ENCODE measurements around the gene CDC25C. TPM values are rescaled to one million over a fixed set of nuclear protein-coding genes. Genes with fewer than 3 reads are reported as not detected.

Gene CDC25C
- total and polyA plus RNA-seq, 4 donors = 0.49 to 6.9 (median 0.59) TPM; not detected in 1

GRCh38 chr5:138273834-138274188 is 57.8 kb downstream of the CDC25C start (continued):
- no peak for TF ChIP-seq HNF4A (conservative IDR thresholded peaks at IDR 0.05)
- no peak for TF ChIP-seq RXRA (IDR thresholded peaks at IDR 0.05)
- TF ChIP-seq EGR1 (IDR thresholded peaks at IDR 0.05; ENCODE audit: low read depth in 2 of 2) = no peak
- TF ChIP-seq GABPA (IDR thresholded peaks at IDR 0.05 in 1 of 2, conservative IDR thresholded peaks at IDR 0.05 in 1 of 2) = no peak

DNA sequence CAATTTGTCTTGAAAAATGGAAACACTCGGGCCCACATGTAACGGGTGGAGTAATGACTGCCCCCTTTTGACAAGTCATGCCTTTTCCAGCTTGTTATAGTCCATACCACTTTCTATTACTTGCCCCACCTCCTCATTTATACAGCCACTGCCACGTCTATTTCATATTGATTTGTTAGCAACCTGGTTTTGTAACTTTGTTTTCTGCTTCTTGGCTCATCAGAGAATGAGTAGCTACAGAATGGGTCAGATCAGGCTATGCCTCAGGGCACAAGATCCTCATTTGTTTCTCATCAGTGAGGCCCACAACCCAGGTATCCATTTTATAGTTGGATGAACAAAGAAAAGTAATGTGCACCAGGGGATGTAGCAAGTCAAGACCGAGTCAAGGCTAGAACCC is 58.9 kb downstream of the CDC25C start:
- Histone ChIP-seq H3K36me3 (ENCODE audit: control insufficient read depth in 4 of 4, insufficient read depth in 3 of 4, low read depth in 1 of 4, low read length in 3 of 4) (no peaks in the 10 kb centered on the region), H3K9me3 (ENCODE audit: control insufficient read depth in 4 of 4, low read length in 3 of 4) (no peaks in the 10 kb centered on the region), H3K4me1 (ENCODE audit: control insufficient read depth in 4 of 4, insufficient read depth in 4 of 4, low read length in 3 of 4) (peaks cover 8 to 25% (median 15%) of the 10 kb centered on the region in 4 donors), H3K9ac (ENCODE audit: low read depth in 1 of 2, low read length in 2 of 2) (no peak overlapping the region), H3K27ac (ENCODE audit: low read depth in 1 of 2, low read length in 2 of 2) (peak overlapping the region in 1 of 2 donors; percentile 12), H3K27me3 (ENCODE audit: control insufficient read depth in 4 of 4, insufficient read depth in 4 of 4, low read length in 3 of 4) (no peaks in the 10 kb centered on the region), H3K4me3 (ENCODE audit: low read depth in 1 of 3, low read length in 3 of 3) (no peak overlapping the region)
- TF ChIP-seq SP1 (IDR thresholded peaks at IDR 0.05) = peak; percentile 8
- TF ChIP-seq REST (IDR thresholded peaks at IDR 0.05) = no peak
- TF ChIP-seq NR2F2 (IDR thresholded peaks at IDR 0.05) = no peak
- TF ChIP-seq GABPA (IDR thresholded peaks at IDR 0.05 in 1 of 2, conservative IDR thresholded peaks at IDR 0.05 in 1 of 2) = no peak
- TF ChIP-seq, protein P1, sequence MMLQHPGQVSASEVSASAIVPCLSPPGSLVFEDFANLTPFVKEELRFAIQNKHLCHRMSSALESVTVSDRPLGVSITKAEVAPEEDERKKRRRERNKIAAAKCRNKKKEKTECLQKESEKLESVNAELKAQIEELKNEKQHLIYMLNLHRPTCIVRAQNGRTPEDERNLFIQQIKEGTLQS (IDR thresholded peaks at IDR 0.05) = no peak
- peak; percentile 21 to 25 for TF ChIP-seq HNF4A (conservative IDR thresholded peaks at IDR 0.05)
- TF ChIP-seq RXRA (IDR thresholded peaks at IDR 0.05) = peak; percentile 43 to 60
- peak in 1 of 2 donors; percentile 16 for TF ChIP-seq RAD21 (IDR thresholded peaks at IDR 0.05)
- 71% methylated on average over 4 of the region's 4 CpGs for WGBS
- DNase-seq (ENCODE audit: low spot score) = no peak

DNA sequence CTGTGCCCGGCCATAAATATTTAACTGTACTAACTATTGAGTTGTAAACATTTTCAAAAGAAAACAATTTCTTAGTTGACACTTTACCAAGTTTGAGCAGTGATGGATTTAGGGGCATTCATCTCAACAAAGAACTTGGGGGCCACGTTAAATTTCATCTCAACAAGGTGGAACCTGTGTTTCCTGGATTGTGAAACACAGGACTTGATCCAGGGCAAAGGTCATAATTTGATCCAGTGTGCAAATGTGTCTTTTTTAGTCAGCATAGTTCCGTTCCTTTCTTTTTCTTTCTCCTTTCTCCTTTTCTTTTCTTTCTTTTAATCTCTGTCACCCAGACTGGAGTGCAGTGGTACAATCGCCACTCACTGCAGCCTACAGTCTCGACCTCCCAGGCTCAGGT is 60.3 kb downstream of the CDC25C start:
- WGBS = 40% methylated on average over 5 of the region's 5 CpGs
- Histone ChIP-seq H3K27me3 (ENCODE audit: control insufficient read depth in 4 of 4, insufficient read depth in 4 of 4, low read length in 3 of 4) (no peaks in the 10 kb centered on the region), H3K9me3 (ENCODE audit: control insufficient read depth in 4 of 4, low read length in 3 of 4) (no peaks in the 10 kb centered on the region), H3K4me1 (ENCODE audit: control insufficient read depth in 4 of 4, insufficient read depth in 4 of 4, low read length in 3 of 4) (peaks cover 8 to 20% (median 11%) of the 10 kb centered on the region in 4 donors), H3K4me3 (ENCODE audit: low read depth in 1 of 3, low read length in 3 of 3) (peak overlapping the region in 2 of 3 donors; percentile 16 to 42), H3K36me3 (ENCODE audit: control insufficient read depth in 4 of 4, insufficient read depth in 3 of 4, low read depth in 1 of 4, low read length in 3 of 4) (no peaks in the 10 kb centered on the region), H3K27ac (ENCODE audit: low read depth in 1 of 2, low read length in 2 of 2) (peak overlapping the region; percentile 39 to 59), H3K9ac (ENCODE audit: low read depth in 1 of 2, low read length in 2 of 2) (no peak overlapping the region)
- no peak for DNase-seq (ENCODE audit: low spot score)
- TF ChIP-seq, protein P2, sequence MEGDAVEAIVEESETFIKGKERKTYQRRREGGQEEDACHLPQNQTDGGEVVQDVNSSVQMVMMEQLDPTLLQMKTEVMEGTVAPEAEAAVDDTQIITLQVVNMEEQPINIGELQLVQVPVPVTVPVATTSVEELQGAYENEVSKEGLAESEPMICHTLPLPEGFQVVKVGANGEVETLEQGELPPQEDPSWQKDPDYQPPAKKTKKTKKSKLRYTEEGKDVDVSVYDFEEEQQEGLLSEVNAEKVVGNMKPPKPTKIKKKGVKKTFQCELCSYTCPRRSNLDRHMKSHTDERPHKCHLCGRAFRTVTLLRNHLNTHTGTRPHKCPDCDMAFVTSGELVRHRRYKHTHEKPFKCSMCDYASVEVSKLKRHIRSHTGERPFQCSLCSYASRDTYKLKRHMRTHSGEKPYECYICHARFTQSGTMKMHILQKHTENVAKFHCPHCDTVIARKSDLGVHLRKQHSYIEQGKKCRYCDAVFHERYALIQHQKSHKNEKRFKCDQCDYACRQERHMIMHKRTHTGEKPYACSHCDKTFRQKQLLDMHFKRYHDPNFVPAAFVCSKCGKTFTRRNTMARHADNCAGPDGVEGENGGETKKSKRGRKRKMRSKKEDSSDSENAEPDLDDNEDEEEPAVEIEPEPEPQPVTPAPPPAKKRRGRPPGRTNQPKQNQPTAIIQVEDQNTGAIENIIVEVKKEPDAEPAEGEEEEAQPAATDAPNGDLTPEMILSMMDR (IDR thresholded peaks at IDR 0.05; ENCODE audit: low read depth, low read length, missing input control) = no peak
- TF ChIP-seq REST (IDR thresholded peaks at IDR 0.05) = no peak
- TF ChIP-seq FOXA2 (IDR thresholded peaks at IDR 0.05) = no peak
- peak; percentile 63 to 64 for TF ChIP-seq RXRA (IDR thresholded peaks at IDR 0.05)
- TF ChIP-seq GABPA (IDR thresholded peaks at IDR 0.05 in 1 of 2, conservative IDR thresholded peaks at IDR 0.05 in 1 of 2) = no peak
- peak; percentile 18 for TF ChIP-seq YY1 (IDR thresholded peaks at IDR 0.05)
- TF ChIP-seq RAD21 (IDR thresholded peaks at IDR 0.05) = no peak
- TF ChIP-seq, protein P3, sequence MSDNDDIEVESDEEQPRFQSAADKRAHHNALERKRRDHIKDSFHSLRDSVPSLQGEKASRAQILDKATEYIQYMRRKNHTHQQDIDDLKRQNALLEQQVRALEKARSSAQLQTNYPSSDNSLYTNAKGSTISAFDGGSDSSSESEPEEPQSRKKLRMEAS (IDR thresholded peaks at IDR 0.05) = peak; percentile 46
- TF ChIP-seq JUND (IDR thresholded peaks at IDR 0.05) = no peak
- no peak for TF ChIP-seq TAF1 (conservative IDR thresholded peaks at IDR 0.05)
- TF ChIP-seq, protein P1 (IDR thresholded peaks at IDR 0.05) = no peak
- TF ChIP-seq, protein P4, sequence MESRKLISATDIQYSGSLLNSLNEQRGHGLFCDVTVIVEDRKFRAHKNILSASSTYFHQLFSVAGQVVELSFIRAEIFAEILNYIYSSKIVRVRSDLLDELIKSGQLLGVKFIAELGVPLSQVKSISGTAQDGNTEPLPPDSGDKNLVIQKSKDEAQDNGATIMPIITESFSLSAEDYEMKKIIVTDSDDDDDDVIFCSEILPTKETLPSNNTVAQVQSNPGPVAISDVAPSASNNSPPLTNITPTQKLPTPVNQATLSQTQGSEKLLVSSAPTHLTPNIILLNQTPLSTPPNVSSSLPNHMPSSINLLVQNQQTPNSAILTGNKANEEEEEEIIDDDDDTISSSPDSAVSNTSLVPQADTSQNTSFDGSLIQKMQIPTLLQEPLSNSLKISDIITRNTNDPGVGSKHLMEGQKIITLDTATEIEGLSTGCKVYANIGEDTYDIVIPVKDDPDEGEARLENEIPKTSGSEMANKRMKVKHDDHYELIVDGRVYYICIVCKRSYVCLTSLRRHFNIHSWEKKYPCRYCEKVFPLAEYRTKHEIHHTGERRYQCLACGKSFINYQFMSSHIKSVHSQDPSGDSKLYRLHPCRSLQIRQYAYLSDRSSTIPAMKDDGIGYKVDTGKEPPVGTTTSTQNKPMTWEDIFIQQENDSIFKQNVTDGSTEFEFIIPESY (IDR thresholded peaks at IDR 0.05) = no peak
- no peak for TF ChIP-seq EGR1 (IDR thresholded peaks at IDR 0.05; ENCODE audit: low read depth in 2 of 2)
- TF ChIP-seq NR2F2 (IDR thresholded peaks at IDR 0.05) = no peak
- TF ChIP-seq HNF4A (conservative IDR thresholded peaks at IDR 0.05) = peak; percentile 88 to 92
- TF ChIP-seq HNF4G (IDR thresholded peaks at IDR 0.05) = peak; percentile 69
- no peak for TF ChIP-seq FOXA1 (IDR thresholded peaks at IDR 0.05)
- peak; percentile 77 for TF ChIP-seq SP1 (IDR thresholded peaks at IDR 0.05)

Data from liver (tissue), 9 donors.